HUDEP-2 (cell line): ENCODE data around the gene FAM229B.

ENCODE experiments used
- DNase-seq, 76 experiments: peaks; one replicate each; lab custom pipeline; 2025; ENCODE audit not compliant: unreplicated experiment in 76 of 76; lab: John Stamatoyannopoulos, UW

The FAM229B gene

GRCh38 chr6:112130878-112131277, 43.5 kb downstream of the FAM229B start:
- no peak for DNase-seq

GRCh38 chr6:112139052-112139451, 51.7 kb downstream of the FAM229B start:
- no peak for DNase-seq

DNA sequence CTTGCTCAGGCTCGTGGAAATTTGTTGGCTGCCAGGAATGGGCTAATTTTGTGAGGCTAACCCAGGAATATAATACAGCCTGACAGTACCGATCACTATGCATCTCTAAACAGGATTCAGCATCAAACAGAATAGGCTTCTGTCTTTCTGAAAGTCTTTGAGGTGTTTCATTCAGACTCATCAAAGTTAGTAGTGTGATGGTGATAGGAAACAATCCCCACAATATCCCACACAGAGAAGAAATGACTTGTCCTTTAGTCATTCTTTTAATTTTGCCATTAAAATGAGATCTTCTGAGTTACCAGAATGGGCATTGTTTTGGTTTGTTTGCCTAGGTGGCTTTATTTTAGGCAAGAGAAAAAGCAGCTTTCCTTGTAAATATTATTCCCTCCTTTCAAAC, 54.3 kb downstream of the FAM229B start:
- DNase-seq: no peak

DNA sequence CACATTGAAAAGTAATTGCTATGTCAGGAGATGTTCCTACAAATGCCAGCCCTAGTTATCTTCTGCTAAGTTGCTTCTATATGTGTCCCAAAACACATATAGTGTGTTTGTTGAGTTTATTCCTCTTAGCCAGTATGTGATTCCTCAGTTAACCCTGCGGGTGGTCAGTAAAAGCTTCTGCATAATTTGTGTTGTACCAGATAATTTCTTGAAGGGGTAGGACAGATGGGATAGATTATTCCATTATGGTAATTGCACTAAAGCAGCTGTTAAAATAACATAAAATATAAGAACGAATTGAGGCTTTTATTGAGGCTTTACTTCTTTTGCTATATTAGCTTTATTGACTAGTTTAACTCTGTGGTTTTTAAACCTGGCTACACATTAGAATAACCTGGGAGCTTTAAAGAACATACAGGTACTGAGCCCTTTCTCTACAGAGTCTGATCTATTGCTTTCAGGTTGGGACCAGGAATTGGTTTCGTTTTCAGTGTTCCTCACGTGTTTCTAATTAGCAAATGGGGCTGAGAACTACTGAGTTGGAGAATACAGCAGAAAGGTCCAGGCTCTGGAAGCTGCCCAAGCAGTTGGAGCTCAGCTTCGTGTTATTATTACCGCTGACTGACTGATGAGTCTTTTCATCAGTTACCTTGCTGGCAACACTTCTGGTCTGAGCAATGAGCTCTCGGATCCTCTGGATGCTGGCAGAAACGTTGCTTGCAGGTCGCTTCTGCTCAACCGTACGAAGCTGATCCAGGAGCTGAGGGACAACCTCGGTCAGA, 56.9 kb downstream of the FAM229B start:
- no peak for DNase-seq

GRCh38 chr6:112145080-112145573, 57.7 kb downstream of the FAM229B start:
- DNase-seq: peak in 1 of 76 experiments; percentile 4

- no peak for DNase-seq
Measured at GRCh38 chr6:112148103-112148502, 60.7 kb downstream of the FAM229B start.

GRCh38 chr6:112149236-112149635, 61.8 kb downstream of the FAM229B start:
- no peak for DNase-seq

GRCh38 chr6:112149719-112150263, 62.4 kb downstream of the FAM229B start:
- DNase-seq: no peak

DNA sequence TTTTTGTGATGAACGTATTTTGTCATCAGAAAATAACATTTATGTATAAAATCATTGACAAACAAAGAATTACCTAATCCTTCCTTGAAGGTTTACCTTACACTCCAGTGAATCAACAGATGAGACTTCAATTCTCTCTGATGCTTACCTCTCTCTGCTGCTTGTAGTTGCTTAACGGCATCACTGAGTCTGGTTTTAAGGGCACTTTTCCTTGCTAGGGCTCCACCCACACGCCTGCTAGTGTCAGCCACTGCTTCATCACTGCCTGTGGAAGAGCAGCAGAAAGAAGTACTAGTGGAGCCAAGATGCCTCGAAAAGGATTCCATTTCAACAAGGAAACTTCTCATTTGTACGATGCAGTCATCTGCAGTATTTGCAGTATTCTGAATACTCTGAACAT, 63.0 kb downstream of the FAM229B start:
- DNase-seq: no peak
